ENCODE results near the gene CYS1.

Gene CYS1

DNA sequence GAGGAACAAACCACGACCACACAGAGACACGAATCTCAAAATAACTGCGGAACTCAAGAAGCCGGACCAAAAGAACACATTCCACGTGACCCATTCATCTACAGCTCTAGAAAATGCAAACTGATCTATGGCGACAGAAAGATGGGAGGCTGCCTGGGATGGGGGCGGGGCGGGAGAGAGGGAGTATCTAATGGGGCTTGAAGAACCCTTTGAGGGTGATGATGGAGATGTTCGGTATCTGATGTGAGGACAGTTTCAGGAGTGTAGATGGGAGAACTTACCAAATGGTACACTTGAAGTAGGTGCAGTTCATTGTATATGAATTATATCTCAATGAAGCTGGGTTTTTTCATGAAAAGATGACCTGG lies 71.4 kb downstream of the CYS1 start:
- no peak for DNase-seq
- in situ Hi-C loops (cut with MboI; ENCODE audit: low pct_unique_long_range_greater_than_20kb, low sequenced_read_pairs) = no loop called here

GRCh38 chr2:10007921-10008808 lies 72.0 kb downstream of the CYS1 start:
- DNase-seq = no peak
- in situ Hi-C loops (cut with MboI; ENCODE audit: low pct_unique_long_range_greater_than_20kb, low sequenced_read_pairs) = no loop called here

DNA sequence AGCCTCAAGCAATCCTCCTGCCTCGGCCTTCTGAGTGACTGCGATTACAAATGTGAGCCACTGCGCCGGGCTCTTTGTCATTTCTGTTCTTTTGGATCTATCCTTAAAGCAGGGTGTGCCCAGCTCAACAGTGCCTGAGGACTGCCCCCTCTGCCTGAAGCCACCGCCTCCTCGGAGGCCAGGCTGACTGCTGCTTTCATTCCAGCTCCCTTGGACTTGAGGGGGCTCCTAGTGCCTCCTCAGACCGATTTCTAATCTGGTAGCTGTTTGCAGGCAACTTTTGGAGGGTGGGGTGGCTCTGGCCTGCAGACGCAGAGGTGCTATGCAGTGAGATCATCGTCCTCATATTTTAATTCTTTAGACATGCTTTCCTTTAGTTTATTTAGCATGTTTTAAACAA lies 72.8 kb downstream of the CYS1 start:
- in situ Hi-C loops (cut with MboI; ENCODE audit: low pct_unique_long_range_greater_than_20kb, low sequenced_read_pairs) = no loop called here
- no peak for DNase-seq

Data from KBM-7 (cell line).